Measurements from ENCODE around the gene PPTC7.

GRCh38 chr12:110616471-110617115 is 33.5 kb upstream of the PPTC7 start:
- TF ChIP-seq CTCF (IDR thresholded peaks at IDR 0.05) = no peak
- no peak for TF ChIP-seq POLR2AphosphoS5 (IDR thresholded peaks at IDR 0.05)
- TF ChIP-seq EP300 (IDR thresholded peaks at IDR 0.05) = no peak

Data from sigmoid colon (tissue), 4 donors.